Measurements from ENCODE around the gene ANKK1.

DNA sequence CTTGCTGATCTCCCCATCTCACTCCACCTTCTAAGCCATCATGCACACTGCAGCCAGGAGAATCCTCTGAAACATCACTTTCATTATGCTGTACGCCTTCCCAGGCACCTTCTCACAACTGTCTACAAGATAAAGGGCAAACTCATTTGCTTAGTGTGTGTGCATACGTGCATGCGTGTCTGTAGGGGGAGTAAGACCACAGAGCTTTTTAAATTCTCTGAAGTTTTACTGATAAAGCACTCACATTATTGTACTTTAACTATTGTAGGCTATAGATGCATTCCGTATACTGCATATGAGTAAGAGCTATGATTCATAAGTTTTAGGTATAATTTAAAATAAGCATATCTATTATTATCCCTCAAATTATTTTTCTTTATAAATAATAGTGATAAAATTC lies 15.3 kb upstream of the ANKK1 start:
- no peak for TF ChIP-seq POLR2AphosphoS5 (IDR thresholded peaks at IDR 0.05; ENCODE audit: borderline replicate concordance, low read depth, low read length)
- no peak for TF ChIP-seq EZH2 (IDR thresholded peaks at IDR 0.05)
